ENCODE data around the gene ADAMTS12.
"Not testable (repeated sequence)": the region's sequence is repeated elsewhere in the genome, so short reads cannot be mapped to it uniquely, and the experiment has no call there.

The ADAMTS12 gene

GRCh38 chr5:33867241-33867640 lies 24.5 kb downstream of the ADAMTS12 start:
- TF ChIP-seq, protein P1, sequence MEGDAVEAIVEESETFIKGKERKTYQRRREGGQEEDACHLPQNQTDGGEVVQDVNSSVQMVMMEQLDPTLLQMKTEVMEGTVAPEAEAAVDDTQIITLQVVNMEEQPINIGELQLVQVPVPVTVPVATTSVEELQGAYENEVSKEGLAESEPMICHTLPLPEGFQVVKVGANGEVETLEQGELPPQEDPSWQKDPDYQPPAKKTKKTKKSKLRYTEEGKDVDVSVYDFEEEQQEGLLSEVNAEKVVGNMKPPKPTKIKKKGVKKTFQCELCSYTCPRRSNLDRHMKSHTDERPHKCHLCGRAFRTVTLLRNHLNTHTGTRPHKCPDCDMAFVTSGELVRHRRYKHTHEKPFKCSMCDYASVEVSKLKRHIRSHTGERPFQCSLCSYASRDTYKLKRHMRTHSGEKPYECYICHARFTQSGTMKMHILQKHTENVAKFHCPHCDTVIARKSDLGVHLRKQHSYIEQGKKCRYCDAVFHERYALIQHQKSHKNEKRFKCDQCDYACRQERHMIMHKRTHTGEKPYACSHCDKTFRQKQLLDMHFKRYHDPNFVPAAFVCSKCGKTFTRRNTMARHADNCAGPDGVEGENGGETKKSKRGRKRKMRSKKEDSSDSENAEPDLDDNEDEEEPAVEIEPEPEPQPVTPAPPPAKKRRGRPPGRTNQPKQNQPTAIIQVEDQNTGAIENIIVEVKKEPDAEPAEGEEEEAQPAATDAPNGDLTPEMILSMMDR (IDR thresholded peaks at IDR 0.05) = no peak
- no peak for TF ChIP-seq ZFX (IDR thresholded peaks at IDR 0.05; ENCODE audit: borderline replicate concordance)
- no peak overlapping the region for H3K27ac ChIP-seq

- H3K27ac ChIP-seq = not testable (repeated sequence)
These were observed 32.6 kb downstream of the ADAMTS12 start for GRCh38 chr5:33859177-33859576.

GRCh38 chr5:33857037-33857436 lies 34.8 kb downstream of the ADAMTS12 start:
- TF ChIP-seq, protein P1 (IDR thresholded peaks at IDR 0.05) = no peak
- no peak for TF ChIP-seq ZFX (IDR thresholded peaks at IDR 0.05; ENCODE audit: borderline replicate concordance)
- H3K27ac ChIP-seq = no peak overlapping the region

DNA sequence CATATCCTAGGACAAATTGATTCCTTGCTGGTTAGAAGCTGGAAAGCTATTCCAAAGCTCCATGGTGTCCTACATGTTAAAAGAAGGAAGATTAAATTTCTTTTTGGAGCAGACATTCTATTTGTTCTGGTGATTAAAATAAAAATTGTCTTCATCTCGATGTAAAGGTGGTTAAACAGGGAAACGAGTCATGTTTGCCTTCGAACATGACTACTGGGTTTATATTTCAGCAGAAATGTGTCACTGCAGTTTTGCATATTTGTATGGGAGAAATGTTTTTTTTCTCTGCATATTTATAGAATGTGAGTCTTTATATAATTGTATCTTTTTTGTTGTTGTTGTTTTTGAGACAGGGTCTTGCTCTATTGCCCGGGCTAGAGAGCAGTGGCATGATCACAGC lies 36.4 kb downstream of the ADAMTS12 start:
- TF ChIP-seq, protein P1 (IDR thresholded peaks at IDR 0.05) = no peak
- TF ChIP-seq ZFX (IDR thresholded peaks at IDR 0.05; ENCODE audit: borderline replicate concordance) = no peak
- no peak overlapping the region for H3K27ac ChIP-seq

DNA sequence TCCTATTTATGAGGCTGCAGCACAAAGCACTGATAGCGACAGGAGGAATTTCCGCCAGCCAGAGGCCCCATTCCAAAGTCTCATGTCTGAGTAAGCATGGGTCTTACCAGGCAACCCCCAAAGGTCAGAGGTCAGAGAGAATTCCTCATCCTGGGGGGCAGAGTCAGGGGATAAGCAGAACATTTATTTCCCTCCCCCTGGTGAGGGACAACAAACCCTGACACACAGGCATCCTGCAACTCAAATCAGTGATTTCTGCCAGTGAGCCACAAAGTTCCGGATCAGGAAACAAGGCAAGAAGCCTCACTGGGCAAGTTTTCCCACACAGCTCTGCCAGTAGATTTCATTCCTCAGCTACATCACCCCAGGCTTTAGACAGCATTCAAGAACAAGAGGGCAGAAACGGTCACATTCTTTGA lies 37.0 kb downstream of the ADAMTS12 start:
- TF ChIP-seq, protein P1 (IDR thresholded peaks at IDR 0.05) = no peak
- TF ChIP-seq ZFX (IDR thresholded peaks at IDR 0.05; ENCODE audit: borderline replicate concordance) = no peak
- H3K27ac ChIP-seq = no peak overlapping the region

GRCh38 chr5:33852837-33853236 lies 39.0 kb downstream of the ADAMTS12 start:
- H3K27ac ChIP-seq = no peak overlapping the region
- no peak for TF ChIP-seq ZFX (IDR thresholded peaks at IDR 0.05; ENCODE audit: borderline replicate concordance)
- TF ChIP-seq, protein P1 (IDR thresholded peaks at IDR 0.05) = no peak

- TF ChIP-seq, protein P1 (IDR thresholded peaks at IDR 0.05) = no peak
- no peak for TF ChIP-seq ZFX (IDR thresholded peaks at IDR 0.05; ENCODE audit: borderline replicate concordance)
- no peak overlapping the region for H3K27ac ChIP-seq
These were observed 39.5 kb downstream of the ADAMTS12 start for GRCh38 chr5:33852319-33852718.

- H3K27ac ChIP-seq = no peak overlapping the region
- no peak for TF ChIP-seq ZFX (IDR thresholded peaks at IDR 0.05; ENCODE audit: borderline replicate concordance)
- TF ChIP-seq, protein P1 (IDR thresholded peaks at IDR 0.05) = no peak
These were observed 41.6 kb downstream of the ADAMTS12 start for GRCh38 chr5:33850100-33850594.
